Immature natural killer cell (primary cell): ENCODE results near the gene AKAP8L. TPM values are rescaled to one million over a fixed set of nuclear protein-coding genes. Genes with fewer than 3 reads are reported as not detected.

Experiments used
- DNase-seq, 3 donors: peaks; one replicate each; pipeline ENCODE4 v3.0.0; 2022; ENCODE audit warnings: mixed read lengths in 1 of 3
- H3K27ac Mint-ChIP-seq, 6 donors: one replicate each; pipeline ENCODE4 v1.8.0; 2020; ENCODE audit warnings: mixed read lengths in 6 of 6, mild to moderate bottlenecking in 5 of 6, inconsistent platforms in 4 of 6, moderate library complexity in 3 of 6
- H3K27me3 Mint-ChIP-seq, 3 donors: one replicate each; pipeline ENCODE4 v1.8.0; 2020 to 2021; ENCODE audit warnings: low read depth in 3 of 3, mild to moderate bottlenecking in 3 of 3, mixed read lengths in 3 of 3, moderate library complexity in 3 of 3, inconsistent platforms in 1 of 3
- H3K36me3 Mint-ChIP-seq, 3 donors: one replicate each; pipeline ENCODE4 v1.8.0; 2020; ENCODE audit warnings: mixed read lengths in 3 of 3, inconsistent platforms in 2 of 3, mild to moderate bottlenecking in 2 of 3
- H3K4me1 Mint-ChIP-seq, 2 donors: one replicate each; pipeline ENCODE4 v1.8.0; 2020; ENCODE audit warnings: inconsistent platforms in 2 of 2, mild to moderate bottlenecking in 2 of 2, mixed read lengths in 2 of 2, moderate library complexity in 1 of 2
- H3K4me3 Mint-ChIP-seq, 5 donors: one replicate each; pipeline ENCODE4 v1.8.0; 2020; ENCODE audit warnings: mild to moderate bottlenecking in 5 of 5, mixed read lengths in 5 of 5, inconsistent platforms in 3 of 5, moderate library complexity in 3 of 5
- H3K9me3 Mint-ChIP-seq, 6 donors: one replicate each; pipeline ENCODE4 v1.8.0; 2020; ENCODE audit warnings: mild to moderate bottlenecking in 6 of 6, mixed read lengths in 6 of 6, inconsistent platforms in 4 of 6, moderate library complexity in 3 of 6
- polyA plus RNA-seq, 3 donors: library from polyadenylated mRNA; unstranded; fragments of 300-500 nt; fragmentation: Illumina TruSeq; gene quantifications; one replicate each; pipeline ENCODE4 v1.2.3, GENCODE V29; 2021

AKAP8L gene
- polyA plus RNA-seq, 3 donors from 2014 or later, result 28.4 to 58.5 (median 29.6) TPM

DNA sequence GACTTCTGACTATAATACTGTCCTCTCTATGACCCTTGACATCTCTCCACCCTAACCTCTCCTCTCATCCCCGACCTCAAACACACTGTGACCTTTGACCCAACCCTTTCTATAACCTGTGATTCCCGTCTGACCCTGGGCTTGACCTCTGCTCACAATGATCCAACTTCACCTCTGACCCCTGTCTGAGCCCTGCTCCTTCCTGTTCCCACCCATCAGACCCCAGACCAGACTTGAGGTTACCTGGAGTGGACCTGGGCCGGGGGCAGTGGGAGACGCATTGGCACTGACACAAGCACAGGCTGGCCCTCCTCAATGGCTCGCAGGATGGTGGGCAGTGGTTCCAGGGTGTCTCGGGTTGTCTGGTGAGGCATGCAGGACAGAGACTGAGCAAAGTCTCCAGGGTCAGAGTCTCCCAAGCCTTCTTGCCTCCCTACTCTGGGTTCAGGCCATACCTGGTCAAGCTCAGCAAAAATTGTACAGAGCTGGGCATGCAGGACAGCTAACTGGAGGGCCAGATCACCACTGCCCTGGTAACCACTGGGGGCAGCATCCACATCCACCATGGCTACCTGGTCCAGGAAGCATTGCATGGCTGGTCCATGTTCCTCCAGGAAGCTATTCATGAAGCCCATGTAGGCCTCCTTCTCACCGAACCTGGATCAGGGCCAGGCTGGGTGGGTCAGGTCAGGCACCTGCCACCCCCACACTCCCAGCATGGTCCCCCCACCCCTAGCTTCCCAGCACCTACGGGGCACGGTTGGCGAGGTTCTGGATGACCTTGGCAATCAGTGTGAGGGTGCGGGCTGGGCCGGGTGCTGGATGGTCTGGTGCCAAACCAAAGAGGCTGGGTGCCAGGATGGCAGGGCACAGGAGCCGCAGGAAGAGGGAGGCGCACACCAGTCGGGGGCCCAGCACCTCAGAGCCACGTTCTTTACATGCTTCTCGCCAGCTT is 35.4 kb upstream of the AKAP8L start:
- no peaks in the 10 kb centered on the region for H3K9me3 Mint-ChIP-seq

DNA sequence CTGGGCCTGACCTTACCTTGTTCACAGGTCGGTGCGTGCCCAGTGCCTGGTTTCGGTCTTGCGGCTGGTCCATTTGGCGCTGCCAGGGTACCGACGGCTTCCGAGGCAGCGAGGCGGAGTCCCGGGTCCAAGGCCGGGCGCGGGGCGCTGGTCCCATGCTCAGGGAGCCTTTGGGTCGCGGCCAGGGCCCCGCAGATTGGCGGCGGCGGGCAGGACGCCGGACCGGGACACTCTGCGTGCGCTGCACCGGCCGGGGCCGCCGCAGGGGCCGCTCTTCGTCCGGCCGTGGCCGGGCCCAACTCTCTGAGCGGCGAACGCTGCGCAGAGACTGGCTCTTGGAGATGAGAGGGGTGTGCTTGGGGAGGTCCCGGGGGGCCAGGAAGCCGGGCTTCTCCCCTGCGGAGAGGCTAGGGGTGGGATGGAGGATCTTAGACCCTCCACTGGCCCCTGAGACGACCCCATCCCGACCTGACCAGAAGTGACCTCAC is 34.3 kb upstream of the AKAP8L start:
- Mint-ChIP-seq H3K27me3 (peaks cover 0 to 10% (median 2%) of the 10 kb centered on the region in 3 donors), H3K4me1 (peaks cover 34 to 40% of the 10 kb centered on the region in 2 donors), H3K36me3 (peaks cover 13 to 38% (median 17%) of the 10 kb centered on the region in 3 donors), H3K9me3 (no peaks in the 10 kb centered on the region), H3K27ac (peak overlapping the region in 2 of 6 donors; percentile 81 to 84), H3K4me3 (no peak overlapping the region)
- DNase-seq, result no peak

More for the DNA sequence above, 35.4 kb upstream of the AKAP8L start:
- H3K27ac Mint-ChIP-seq, result peak overlapping the region; percentile 22 to 84 (median 70)
- peaks cover 26 to 32% of the 10 kb centered on the region in 2 donors for H3K4me1 Mint-ChIP-seq
- peaks cover 13 to 40% (median 17%) of the 10 kb centered on the region in 3 donors for H3K36me3 Mint-ChIP-seq
- no peak for DNase-seq
- peaks cover 0 to 8% (median 2%) of the 10 kb centered on the region in 3 donors for H3K27me3 Mint-ChIP-seq
- no peak overlapping the region for H3K4me3 Mint-ChIP-seq

DNA sequence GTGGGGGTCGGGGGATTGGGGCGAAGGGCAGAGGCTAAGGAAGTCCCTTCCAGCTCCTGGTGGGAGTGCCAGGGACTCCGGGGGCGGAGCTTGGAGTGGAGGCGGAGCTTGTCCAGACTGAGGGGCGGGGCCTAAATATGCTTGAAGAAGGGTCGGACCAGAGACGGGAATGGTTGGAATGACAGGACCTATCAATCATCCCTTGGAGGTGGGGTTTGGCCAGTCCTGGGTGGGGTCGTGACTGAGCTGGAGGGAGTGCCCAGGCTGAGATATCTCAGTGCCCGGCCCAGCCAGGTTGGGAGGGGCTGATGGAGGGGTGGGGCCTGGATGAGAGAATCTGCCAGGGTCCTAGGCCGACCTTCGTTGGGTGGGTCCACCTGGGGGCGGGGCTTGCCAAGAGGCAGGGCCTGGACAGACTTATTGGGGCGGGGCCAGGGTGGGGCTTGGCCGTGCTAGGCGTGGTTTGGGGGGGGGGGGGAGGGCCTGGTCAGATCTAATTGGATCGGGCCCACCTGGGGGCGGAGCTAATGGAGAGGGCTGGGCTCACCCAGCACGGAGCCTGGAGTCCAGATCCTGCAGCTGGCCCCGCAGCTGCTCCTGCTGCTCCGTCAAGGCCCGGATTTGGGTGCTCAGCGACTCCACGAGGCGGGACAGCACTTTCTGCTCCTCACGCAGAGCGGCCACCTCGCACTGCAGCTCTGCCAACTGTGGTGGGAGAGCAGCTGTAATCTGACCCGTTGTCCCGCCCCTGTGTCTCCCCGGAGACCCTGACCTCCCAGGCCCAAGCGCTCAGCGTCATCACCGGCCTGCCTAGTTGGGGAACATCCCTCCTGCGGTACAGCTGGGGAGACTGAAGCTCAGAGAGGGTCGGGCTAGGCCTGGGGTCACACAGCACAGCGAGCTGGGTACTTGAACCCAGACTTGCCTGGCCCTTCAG is 33.6 kb upstream of the AKAP8L start:
- H3K36me3 Mint-ChIP-seq, result peaks cover 13 to 34% (median 17%) of the 10 kb centered on the region in 3 donors
- H3K4me1 Mint-ChIP-seq, result peaks cover 34 to 40% of the 10 kb centered on the region in 2 donors
- DNase-seq, result peak in 2 of 3 donors; percentile 25 to 30
- H3K27ac Mint-ChIP-seq, result peak overlapping the region in 5 of 6 donors; percentile 29 to 64 (median 57)
- no peak overlapping the region for H3K4me3 Mint-ChIP-seq
- peaks cover 0 to 10% (median 2%) of the 10 kb centered on the region in 3 donors for H3K27me3 Mint-ChIP-seq
- no peaks in the 10 kb centered on the region for H3K9me3 Mint-ChIP-seq

DNA sequence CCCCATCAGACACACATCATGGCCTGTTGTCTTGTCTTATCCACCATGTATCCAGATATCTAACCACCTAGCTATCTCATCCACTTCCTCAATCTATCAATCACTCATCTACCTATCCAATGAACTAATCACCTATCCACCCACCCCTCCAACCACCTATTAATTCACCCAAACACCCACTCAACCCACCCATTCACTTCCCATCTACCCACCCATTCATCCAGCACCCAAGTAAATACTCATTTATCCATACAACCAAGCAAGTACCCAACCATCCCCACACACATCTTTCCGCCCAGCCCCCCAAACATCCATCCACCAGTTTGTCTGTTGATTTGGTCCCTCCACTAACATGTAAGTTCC is 31.7 kb upstream of the AKAP8L start:
- Mint-ChIP-seq H3K9me3 (no peaks in the 10 kb centered on the region), H3K27me3 (peaks cover 0 to 10% (median 2%) of the 10 kb centered on the region in 3 donors), H3K27ac (peak overlapping the region; percentile 62 to 97 (median 94)), H3K4me3 (peak overlapping the region; percentile 62 to 82 (median 77)), H3K36me3 (peaks cover 16 to 31% (median 17%) of the 10 kb centered on the region in 3 donors), H3K4me1 (peaks cover 34 to 40% of the 10 kb centered on the region in 2 donors)
- DNase-seq, result no peak

DNA sequence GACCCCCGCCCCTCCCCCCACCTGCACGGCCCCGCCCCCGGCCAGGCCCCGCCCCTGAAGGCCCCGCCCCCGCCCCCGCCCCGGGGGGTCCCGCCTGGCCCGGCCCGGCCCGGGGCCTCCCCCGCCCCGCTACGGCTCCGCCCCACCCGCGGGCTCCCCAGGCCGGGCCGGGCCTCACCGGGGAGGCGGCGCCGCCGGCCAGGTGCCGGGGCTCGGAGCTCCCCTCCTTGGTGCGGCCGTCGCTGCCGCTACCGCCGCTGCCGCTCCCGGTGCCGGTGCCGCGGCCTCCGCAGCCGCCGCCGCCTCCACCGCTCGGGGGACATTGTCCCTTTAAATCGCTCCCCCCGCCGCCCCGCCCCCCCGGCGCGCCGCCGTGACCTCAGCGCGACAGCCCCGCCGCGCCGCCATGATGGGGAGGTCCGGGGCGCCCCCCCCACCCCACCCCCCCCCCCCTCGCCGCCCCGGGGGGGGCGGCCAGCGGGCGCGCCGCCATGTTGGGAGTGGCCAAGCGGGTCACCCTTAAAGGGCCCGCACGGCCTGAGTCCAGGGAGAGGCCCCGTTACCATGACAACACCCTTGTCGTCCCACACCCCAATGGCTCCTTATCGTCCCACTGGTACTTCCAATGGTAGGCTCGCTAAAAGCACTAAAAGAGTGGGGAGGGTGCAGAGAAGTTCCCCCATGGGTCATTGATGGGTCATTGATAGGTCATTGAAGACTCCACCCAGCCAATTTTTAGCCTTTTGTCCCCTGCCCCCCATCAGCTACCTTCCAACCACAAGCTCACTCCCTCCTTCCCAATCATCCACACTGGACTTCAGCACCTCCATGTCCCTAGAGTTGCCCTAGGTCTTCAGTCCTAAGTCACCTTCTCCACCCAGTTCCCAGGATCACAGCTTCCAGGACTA is 31.1 kb upstream of the AKAP8L start, which contains the start of gene WIZ:
WIZ (minus strand) TSS at position 337 of the 908 bp plus-strand sequence. CDS start 1,649 bp downstream, outside the sequence.
- Mint-ChIP-seq H3K9me3 (no peaks in the 10 kb centered on the region), H3K36me3 (peaks cover 10 to 25% (median 11%) of the 10 kb centered on the region in 3 donors), H3K4me3 (peak within 1 kb of the TSS; percentile 67 to 82 (median 77)), H3K27ac (peak within 1 kb of the TSS; percentile 62 to 97 (median 94)), H3K4me1 (peaks cover 28 to 33% of the 10 kb centered on the region in 2 donors), H3K27me3 (peaks cover 0 to 10% (median 2%) of the 10 kb centered on the region in 3 donors)
- DNase-seq, result peak; percentile 81 to 86 (median 85)

DNA sequence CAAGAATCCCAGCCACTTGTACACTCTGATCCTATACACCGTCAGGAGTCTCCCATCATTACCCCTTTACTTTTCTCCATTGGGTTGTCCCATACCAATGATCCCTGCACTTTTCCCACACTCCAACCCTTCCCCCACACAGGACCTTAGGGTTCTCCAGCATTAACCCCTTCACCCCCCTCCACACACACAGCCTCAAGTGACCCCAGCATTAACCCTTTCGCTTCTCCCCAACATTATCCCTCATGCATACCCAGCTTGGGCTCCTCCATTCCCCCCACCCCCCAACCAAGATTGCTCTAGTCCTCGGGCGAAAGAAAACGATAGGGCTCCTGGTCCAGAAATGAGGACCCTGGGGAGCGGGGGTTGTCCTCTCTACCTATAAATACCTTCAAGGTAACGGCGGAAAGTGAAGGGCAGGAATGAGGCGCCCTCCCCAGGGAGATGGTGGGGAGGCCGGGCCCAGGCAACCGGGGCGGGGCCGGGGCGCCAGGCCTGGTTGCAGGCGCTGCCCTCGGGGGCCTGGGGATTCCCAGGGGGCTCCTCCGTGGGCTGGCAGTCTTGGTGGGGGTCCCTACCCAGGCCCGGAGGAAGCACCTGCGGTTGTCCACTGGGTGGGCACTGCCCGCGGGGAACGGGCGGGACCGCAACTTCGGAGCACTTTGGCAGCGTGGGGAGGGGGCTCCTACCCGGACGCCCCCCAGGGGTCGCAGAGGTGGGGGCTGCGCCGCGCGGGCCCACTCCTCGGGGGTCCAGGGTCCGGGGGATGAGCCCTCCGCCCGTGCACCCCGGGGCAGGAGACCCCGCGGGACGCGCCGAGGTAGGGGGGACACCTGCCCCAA is 30.2 kb upstream of the AKAP8L start:
- Mint-ChIP-seq H3K4me3 (peak overlapping the region; percentile 67 to 77 (median 72)), H3K27ac (peak overlapping the region; percentile 48 to 81 (median 78)), H3K9me3 (no peaks in the 10 kb centered on the region), H3K27me3 (peaks cover 0 to 10% (median 2%) of the 10 kb centered on the region in 3 donors), H3K36me3 (peaks cover 9 to 17% (median 10%) of the 10 kb centered on the region in 3 donors), H3K4me1 (peaks cover 25 to 30% of the 10 kb centered on the region in 2 donors)
- DNase-seq, result no peak

GRCh38 chr19:15448044-15448777 is 29.4 kb upstream of the AKAP8L start:
- peak overlapping the region in 5 of 6 donors; percentile 48 to 81 (median 80) for H3K27ac Mint-ChIP-seq
- no peaks in the 10 kb centered on the region for H3K9me3 Mint-ChIP-seq
- H3K36me3 Mint-ChIP-seq, result peaks cover 3 to 10% (median 4%) of the 10 kb centered on the region in 3 donors
- H3K27me3 Mint-ChIP-seq, result peaks cover 0 to 8% (median 2%) of the 10 kb centered on the region in 3 donors
- H3K4me1 Mint-ChIP-seq, result peaks cover 23 to 24% of the 10 kb centered on the region in 2 donors
- peak overlapping the region; percentile 67 to 77 (median 72) for H3K4me3 Mint-ChIP-seq
- DNase-seq, result no peak

DNA sequence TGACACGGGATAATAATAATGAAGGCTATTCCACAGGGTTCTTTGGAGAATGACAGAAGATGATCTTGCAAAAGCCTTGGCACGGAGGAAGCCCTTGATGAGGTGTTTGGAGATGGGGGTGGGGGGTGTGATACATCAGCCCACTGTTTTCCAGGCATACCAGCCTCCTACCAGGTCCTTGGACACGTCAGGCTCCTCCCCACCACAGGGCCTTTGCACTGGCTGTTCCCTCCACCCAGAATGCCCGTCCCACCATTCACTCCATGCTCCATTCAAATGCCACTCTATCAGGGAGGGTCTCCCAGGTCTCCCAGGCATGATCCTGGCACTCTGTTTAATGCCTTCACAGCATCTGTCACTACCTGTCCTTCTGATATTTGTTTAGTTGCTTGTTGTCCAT is 28.3 kb upstream of the AKAP8L start:
- no peak for DNase-seq
- H3K9me3 Mint-ChIP-seq, result no peaks in the 10 kb centered on the region
- peaks cover 23 to 24% of the 10 kb centered on the region in 2 donors for H3K4me1 Mint-ChIP-seq
- peaks cover 0 to 8% (median 2%) of the 10 kb centered on the region in 3 donors for H3K27me3 Mint-ChIP-seq
- peaks cover 3 to 10% (median 4%) of the 10 kb centered on the region in 3 donors for H3K36me3 Mint-ChIP-seq
- peak overlapping the region in 1 of 6 donors; percentile 83 for H3K27ac Mint-ChIP-seq
- no peak overlapping the region for H3K4me3 Mint-ChIP-seq

- Mint-ChIP-seq H3K4me1 (peaks cover 15 to 16% of the 10 kb centered on the region in 2 donors), H3K9me3 (no peaks in the 10 kb centered on the region), H3K4me3 (no peak overlapping the region), H3K36me3 (peaks cover 0 to 3% (median 3%) of the 10 kb centered on the region in 3 donors), H3K27me3 (peaks cover 0 to 8% (median 2%) of the 10 kb centered on the region in 3 donors), H3K27ac (no peak overlapping the region)
- no peak for DNase-seq
Observed at GRCh38 chr19:15445807-15446376, 27.1 kb upstream of the AKAP8L start.

- Mint-ChIP-seq H3K27me3 (peaks cover 0 to 4% (median under 1%) of the 10 kb centered on the region in 3 donors), H3K27ac (no peak overlapping the region), H3K4me3 (no peak overlapping the region), H3K36me3 (peaks cover 0 to 3% (median 3%) of the 10 kb centered on the region in 3 donors), H3K4me1 (peaks cover 10% of the 10 kb centered on the region in 2 donors), H3K9me3 (no peaks in the 10 kb centered on the region)
- DNase-seq, result no peak
Observed at GRCh38 chr19:15445227-15445605, 26.4 kb upstream of the AKAP8L start.
